ENCODE results near the gene CDKN1B.

CDKN1B gene

GRCh38 chr12:12759234-12759915 is 42.2 kb downstream of the CDKN1B start:
- DNase-seq (ENCODE audit: low read depth in 3 of 3): no peak

DNA sequence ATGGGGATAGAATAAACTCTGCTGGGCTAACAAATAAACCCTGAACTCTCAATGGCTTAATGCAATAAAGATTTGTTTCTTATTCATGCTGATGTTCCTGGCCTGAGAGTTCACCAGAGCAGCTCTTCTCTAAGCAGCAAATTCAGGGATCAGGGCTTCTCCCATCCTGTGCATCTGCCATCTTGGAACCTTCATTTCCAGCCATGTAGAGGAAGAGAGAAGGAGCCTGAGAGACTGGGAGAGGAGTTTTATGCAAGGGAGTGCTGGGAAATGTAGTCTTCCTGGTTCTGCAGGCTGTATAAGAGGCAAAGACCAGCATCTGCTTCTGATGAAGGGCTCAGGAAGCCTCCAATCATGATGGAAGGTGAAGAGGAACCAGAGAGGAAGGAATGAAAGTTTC is 47.7 kb downstream of the CDKN1B start:
- DNase-seq (ENCODE audit: low read depth in 3 of 3): no peak

DNA sequence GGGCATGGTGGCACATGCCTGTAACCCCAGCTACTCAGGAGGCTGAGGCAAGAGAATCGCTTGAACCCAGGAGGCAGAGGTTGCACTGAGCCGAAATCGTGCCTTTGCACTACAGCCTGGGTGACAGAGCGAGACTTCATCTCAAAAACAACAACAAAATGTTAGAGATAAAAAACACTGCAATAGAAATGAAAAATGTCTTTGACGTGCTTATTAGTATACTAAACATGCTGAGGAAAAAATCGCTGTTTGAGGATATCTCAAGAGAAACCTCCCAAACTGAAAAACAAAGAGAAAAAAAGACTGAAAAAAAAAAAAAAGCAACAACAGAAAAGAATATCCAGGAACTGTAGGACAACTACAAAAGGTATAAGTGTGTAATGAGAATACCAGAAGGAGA is 53.1 kb downstream of the CDKN1B start:
- no peak for DNase-seq (ENCODE audit: low read depth in 3 of 3)

All from stimulated activated CD4-positive, alpha-beta T cell treated with anti-CD3 and anti-CD28 coated beads, TNF-alpha, amount 100 ng/mL, for 4 hours (primary cell).